ENCODE data around the gene GYPE.
"Not testable (repeated sequence)": the region's sequence is repeated elsewhere in the genome, so short reads cannot be mapped to it uniquely, and the experiment has no call there.

DNA sequence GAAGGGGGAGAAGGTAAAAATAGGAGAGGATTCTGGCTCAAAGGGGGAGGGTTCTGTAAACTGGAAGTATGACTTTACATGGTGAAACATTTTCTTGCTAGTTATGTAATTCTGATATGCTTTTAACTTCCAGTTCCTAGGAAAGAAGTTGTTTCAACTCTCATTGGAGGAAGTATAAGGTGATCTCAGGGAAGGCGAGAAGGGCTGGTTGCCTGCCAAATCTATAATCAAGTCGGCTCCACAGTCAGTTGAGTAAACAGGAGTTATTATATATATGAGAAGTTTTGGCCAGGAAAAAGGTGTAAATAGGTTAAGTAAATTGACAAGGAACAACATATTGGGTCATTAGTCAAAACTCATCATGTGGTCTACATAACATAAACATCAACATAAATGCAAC, 56.1 kb downstream of the GYPE start:
- TF ChIP-seq, protein P1, sequence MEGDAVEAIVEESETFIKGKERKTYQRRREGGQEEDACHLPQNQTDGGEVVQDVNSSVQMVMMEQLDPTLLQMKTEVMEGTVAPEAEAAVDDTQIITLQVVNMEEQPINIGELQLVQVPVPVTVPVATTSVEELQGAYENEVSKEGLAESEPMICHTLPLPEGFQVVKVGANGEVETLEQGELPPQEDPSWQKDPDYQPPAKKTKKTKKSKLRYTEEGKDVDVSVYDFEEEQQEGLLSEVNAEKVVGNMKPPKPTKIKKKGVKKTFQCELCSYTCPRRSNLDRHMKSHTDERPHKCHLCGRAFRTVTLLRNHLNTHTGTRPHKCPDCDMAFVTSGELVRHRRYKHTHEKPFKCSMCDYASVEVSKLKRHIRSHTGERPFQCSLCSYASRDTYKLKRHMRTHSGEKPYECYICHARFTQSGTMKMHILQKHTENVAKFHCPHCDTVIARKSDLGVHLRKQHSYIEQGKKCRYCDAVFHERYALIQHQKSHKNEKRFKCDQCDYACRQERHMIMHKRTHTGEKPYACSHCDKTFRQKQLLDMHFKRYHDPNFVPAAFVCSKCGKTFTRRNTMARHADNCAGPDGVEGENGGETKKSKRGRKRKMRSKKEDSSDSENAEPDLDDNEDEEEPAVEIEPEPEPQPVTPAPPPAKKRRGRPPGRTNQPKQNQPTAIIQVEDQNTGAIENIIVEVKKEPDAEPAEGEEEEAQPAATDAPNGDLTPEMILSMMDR (conservative IDR thresholded peaks at IDR 0.05; ENCODE audit: low read depth, low read length), result not testable (repeated sequence)
- not testable (repeated sequence) for TF ChIP-seq EZH2 (IDR thresholded peaks at IDR 0.05; ENCODE audit: borderline replicate concordance, low read depth, low read length, poor library complexity, severe bottlenecking)
